Femur (tissue), 1 donor: ENCODE results near the gene COG3.
"Not testable (repeated sequence)": the region's sequence is repeated elsewhere in the genome, so short reads cannot be mapped to it uniquely, and the experiment has no call there.

Source experiments
- DNase-seq: peaks from one replicate; pipeline ENCODE4 v3.0.0-alpha.2; 2017

Gene COG3, protein sequence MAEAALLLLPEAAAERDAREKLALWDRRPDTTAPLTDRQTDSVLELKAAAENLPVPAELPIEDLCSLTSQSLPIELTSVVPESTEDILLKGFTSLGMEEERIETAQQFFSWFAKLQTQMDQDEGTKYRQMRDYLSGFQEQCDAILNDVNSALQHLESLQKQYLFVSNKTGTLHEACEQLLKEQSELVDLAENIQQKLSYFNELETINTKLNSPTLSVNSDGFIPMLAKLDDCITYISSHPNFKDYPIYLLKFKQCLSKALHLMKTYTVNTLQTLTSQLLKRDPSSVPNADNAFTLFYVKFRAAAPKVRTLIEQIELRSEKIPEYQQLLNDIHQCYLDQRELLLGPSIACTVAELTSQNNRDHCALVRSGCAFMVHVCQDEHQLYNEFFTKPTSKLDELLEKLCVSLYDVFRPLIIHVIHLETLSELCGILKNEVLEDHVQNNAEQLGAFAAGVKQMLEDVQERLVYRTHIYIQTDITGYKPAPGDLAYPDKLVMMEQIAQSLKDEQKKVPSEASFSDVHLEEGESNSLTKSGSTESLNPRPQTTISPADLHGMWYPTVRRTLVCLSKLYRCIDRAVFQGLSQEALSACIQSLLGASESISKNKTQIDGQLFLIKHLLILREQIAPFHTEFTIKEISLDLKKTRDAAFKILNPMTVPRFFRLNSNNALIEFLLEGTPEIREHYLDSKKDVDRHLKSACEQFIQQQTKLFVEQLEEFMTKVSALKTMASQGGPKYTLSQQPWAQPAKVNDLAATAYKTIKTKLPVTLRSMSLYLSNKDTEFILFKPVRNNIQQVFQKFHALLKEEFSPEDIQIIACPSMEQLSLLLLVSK

DNA sequence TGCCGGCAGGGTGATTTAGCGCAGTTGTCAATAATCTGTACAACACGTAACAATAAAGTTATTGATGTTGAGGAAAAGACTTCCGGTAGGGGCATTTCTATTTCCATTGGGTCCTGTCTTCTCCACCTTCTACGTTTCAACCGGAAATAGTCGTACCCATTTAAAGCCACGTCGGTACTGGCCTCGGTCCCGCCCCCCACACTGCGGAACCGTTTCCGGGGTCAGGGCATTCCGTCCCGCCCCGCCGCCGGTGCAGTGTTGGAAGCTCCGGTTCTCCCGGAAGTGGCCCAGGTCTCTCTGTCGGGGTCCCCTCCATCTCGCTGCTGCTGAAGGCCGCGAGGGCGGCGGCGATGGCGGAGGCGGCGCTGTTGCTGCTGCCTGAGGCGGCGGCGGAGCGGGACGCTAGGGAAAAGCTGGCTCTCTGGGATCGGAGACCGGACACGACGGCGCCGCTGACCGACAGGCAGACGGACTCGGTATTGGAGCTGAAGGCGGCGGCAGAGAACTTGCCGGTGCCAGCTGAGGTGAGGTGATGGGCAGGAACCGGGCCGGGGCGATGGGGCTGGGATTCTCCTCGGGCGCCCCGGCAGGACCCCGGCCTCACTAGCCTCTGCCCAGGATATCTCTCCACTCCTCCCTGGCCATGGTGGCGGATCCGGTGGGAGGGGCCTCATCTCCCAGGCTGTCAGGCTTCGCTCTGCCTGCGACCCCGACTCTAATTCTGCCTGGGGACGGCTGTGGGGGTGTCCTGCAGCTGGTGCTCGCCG is at the start of gene COG3:
COG3 (plus strand) TSS at position 253 of the 767 bp plus-strand sequence; CDS start at position 351, 98 bp downstream.
- peak; percentile 97 for DNase-seq

DNA sequence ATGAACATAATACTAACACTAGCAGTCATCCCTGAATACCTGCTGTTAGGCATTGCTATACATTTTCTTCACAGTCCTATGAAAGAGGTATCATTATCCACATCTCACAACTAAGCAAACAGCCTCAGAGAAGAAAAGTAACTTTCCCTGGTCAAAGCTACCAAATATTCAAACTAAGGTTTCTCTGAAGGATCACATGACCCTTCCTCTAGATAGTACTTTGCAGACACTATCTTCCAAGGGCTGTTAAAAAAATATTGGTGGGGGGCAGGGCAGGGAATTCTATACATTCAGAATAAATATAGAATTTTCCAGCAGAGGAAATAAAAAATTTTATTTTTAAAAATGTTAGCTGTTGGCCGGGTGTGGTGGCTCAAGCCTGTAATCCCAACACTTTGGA is 49.6 kb upstream of the COG3 start:
- no peak for DNase-seq

DNA sequence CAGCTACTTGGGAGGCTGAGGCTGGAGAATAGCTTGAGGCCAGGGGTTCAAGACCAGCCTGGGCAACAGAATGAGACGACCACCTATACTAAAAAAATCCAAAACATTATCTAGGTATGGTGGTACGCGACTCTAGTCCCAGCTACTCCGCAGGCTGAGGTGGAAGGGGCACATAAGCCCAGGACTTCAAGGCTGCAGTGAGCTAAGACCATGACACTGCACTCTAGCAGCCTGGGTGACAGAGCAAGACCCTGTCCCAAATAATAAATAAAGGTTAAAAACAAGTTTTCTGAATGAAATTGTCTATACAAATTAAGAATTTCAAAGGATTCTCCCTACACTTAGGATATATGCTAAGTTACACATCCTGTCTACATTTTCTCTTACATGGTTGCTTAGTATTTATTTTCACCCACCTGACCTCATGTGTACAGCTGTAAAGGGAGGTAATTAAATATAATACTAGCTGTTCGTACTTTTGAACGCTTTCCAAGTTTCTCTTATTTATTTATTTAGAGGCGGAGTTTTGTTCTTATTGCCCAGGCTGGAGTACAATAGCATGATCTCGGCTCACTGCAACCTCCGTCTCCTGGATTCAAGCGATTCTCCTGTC is 48.1 kb upstream of the COG3 start:
- DNase-seq = no peak

DNA sequence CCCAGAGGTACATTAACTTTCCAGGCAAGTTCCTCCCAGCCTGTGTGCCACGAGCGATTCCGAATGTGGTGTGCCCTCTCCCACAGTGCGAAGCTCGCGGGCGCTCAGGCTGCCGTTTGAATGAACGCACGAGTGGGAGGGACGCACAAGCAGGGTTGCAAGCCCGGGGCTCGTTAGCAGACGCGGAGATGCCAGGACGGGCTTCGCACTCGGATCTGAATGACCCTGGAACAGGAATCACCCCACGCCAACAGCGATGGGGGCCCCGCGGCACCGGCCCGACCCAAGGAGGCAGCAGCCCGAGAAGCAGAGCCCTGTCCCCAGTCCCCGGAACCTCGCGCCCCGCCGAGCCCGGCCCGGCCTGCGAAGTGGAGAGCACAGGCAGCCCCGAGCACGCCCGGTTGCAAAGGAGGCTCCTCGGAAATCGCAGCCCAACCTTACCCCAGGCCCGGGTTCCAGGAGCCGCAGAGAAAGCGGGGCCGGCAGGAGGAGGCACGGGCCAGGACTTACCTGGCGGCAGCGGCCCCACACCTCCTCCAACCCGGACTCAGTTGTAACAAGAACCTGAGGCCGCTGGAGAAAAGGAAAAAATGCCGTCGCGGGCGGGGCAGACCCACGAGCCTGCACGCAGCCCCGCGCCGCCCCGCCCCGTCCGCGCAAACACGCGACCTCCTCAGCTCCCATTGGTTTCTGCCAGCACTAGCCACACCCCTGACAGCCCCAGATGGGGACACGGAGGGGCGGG is 46.8 kb upstream of the COG3 start, which contains the start of gene SLC25A30:
SLC25A30 (minus strand) TSS at position 584 of the 745 bp plus-strand sequence. CDS start 6,948 bp downstream, outside the sequence.
- DNase-seq = peak; percentile 95

DNA sequence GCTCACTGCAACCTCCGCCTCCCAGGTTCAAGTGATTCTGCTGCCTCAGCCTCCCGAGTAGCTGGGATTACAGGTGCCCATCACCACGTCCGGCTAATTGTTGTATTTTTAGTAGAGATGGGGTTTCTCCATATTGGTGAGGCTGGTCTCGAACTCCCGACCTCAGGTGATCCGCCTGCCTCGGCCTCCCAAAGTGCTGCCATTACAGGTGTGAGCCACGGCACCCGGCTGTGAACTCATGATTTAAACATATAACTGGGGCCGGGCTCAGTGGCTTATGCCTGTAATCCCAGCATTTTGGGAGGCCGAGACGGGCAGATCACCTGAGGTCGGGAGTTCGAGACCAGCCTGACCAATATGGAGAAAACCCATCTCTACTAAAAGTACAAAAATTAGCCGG is 45.4 kb upstream of the COG3 start:
- DNase-seq = not testable (repeated sequence)

DNA sequence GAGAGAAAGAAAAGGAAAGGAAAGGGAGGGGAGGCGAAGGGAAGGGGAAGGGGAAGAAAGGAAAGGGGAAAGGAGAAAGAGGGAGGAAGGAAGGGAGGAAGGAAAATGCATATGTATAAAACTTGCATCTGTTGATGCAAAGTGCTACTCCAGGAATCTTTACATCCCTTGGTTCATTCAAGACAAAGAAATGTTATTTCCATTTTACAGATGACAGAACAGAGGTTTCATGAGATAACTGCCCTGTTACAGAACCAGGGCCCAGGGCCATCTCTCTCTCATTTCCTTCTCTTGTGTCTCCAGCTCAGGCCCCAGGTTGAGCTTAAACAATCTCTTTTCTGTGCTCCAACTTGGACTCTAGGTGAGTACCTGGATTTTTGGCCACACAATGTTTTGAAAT is 44.8 kb upstream of the COG3 start:
- DNase-seq = no peak

DNA sequence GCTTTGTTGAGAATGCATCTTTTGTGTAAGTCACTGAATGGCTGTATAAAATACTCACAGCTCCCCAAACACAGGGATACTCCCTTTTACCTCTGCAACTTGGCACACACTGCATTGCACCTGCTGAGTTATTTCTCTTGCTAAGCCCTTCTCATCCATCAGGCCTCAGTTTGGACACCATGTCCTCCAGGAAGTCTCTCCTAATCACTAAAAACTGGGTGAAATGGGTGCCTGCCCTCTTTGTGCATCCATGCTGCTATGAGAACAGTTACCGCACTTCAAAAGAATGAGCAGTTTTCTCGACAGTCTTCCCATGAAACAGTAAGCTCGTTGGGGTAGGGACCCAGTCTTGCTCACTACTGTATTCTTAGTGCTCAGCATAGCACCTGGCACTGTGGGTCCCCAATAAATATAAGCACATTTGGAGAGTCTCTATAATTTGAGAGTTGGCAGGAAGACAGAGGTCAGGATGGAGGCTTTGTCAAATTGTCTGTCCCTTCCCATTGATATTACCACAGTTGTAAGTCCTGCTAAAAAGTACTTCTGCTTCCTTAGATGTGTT is 41.9 kb upstream of the COG3 start:
- DNase-seq = no peak

DNA sequence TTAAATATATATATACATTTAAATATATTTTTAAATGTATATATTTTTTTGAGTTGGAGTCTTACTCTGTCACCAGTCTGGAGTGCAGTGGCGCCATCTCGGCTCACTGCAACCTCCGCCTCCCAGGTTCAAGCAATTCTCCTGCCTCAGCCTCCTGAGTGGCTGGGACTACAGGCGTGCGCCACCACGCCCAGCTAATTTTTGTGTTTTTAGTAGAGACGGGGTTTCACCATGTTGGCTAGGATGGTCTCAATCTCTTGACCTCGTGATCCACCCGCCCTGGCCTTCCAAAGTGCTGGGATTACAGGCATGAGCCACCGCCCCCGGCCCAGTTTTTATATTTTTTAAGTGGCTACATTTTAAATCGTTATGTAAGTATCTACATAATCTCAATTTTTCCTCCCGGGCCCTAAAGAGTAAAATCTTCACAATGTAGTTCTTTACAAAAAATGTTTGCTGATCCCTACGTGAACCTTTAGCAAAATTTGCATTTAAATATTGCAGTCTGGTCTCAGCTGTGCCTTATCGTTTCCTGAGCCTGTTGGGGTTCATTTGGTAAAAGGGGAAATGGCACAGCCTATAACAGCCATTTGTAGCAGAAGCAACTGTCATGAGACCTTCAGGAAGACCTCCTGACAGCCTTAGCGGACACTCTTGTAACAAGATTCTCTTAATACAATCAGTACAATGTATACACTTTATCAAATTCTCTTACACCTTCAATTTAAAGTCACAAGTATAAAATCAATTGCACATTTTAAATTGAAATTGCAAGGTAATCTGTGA is 38.5 kb upstream of the COG3 start:
- DNase-seq = not testable (repeated sequence)

DNA sequence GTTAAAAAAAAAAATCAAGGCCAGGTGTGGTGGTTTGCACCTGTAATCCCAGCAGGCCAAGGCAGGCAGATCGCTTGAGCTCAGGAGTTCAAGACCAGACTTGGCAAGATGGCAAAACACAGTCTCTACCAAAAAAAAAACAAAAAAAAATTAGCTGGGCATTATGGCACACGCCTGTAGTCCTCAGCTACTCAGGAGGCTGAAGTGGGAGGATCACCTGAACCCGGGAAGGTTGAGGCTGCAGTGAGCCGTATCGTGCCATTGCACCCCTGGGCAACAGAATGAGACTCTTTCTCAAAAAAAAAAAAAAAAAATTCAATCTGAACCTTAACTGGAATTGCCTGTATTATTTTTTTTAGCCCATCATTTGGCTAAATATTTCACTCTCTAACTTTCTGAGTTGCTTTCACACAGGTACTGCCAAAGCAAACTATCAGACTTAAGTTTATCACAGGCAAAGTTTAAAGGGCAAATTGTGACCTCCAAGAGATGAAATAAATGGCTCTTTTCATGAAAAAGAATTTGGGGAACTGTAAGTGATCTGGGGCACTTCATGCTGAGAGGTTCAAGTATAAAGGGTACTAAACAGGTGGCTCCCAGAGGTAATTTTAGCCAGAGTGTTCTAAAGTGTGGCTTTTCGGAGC is 31.9 kb upstream of the COG3 start:
- DNase-seq = no peak

DNA sequence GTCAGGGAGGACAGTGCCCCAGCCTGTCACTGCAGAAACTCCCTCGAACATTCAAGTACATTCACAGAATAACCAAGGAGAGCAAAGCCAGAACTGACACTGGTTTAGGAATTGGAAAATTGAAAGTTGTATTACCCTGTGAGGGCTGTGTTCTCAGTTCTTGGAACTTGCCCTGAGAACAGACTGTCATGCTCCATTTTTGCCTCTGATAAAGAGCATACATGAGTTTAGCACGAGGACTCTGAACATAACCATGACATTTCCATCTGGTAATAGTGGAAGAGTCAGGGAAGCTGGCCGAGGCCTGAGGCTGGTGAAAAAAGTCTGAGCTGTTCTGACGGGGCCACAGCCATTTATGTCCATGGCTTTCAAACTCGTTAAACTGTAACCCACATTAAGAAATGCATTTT is 31.4 kb upstream of the COG3 start:
- no peak for DNase-seq

DNA sequence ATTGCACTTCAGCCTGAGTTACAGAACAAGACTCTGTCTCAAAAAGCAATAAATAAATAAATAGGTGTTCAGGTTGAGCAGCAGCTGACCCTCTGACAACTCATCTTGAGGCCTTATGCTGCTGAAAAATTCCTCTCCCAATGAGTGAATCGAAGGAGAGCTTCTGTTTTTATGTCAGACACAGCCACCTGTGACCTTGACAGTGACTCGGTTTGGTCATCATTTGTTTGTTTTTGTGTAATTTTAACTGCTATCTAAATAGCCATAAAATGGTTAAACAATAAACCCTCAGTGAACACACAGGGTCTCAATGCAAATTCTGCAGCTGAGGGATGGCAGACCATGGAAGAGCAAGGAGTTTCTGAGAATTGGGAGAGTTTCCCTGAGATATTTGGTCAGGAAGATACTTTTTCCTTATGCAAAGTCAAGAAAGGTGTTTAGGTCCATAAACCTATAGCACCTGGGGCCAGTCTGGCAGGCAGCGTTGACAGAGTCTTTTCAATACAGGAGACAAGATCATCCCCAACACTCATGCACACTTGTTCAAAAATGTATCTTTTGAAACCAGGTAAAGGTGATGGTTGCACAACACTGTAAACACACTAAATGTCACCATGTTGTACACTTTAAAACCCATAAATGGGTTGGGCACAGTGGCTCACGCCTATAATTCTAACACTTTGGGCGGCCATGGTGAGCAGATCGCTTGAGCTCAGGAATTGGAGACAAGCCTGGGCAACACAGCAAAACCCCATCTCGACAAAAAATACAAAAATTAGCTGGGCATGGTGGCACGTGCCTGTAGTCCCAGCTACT is 30.0 kb upstream of the COG3 start:
- DNase-seq = no peak

DNA sequence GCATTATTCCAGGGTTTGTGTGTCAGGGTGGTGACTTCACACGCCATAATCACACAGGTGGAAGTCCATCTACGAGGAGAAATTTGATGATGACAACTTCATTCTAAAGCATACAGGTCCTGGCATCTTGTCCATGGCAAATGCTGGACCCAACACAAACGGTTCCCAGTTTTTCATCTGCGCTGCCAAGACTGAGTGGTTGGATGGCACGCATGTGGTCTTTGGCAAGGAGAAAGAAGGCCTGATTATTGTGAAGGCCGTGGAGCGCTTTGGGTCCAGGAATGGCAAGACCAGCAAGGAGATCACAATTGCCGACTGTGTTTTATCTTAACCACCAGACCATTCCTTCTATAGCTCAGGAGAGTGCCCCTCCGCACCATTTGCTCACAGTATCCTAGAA is 28.4 kb upstream of the COG3 start:
- DNase-seq = no peak

DNA sequence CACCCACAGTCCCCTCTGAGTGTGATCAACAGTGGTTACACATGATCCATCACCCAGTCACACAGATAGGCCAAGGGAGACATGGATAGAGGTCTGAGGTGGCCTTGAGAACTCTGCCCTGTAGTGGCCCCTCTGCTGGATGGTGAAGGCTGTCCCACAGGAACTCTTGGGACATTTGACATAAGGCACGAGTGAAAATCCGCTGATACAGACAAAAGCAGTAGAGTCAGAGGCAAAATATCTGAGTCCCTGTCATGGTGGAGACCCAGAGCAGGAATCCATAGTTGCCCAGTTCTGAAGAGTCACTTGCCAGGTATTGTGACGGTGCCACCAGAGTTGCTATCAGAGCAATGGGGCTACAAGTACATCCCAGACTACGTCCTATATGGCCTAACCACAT is 27.8 kb upstream of the COG3 start:
- DNase-seq = no peak

DNA sequence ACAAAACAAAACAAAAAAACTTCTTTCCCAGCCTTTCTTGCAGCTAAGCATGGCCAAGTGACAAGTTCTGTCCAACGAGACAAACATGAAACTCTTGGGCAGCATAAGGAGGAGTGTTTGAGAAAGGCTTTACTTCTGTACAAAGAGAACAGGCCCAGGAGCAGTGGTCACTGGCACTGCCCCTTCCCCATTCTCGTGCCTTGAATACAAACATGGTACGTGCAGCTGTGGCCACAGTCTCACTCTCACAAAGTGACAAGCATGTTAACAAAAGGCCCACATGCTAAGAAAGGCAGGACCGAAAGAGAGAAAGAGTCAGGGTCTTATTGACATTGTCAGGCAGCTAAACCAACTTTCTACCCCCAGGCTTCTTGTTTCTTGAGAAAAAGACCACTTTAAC is 26.8 kb upstream of the COG3 start:
- no peak for DNase-seq

DNA sequence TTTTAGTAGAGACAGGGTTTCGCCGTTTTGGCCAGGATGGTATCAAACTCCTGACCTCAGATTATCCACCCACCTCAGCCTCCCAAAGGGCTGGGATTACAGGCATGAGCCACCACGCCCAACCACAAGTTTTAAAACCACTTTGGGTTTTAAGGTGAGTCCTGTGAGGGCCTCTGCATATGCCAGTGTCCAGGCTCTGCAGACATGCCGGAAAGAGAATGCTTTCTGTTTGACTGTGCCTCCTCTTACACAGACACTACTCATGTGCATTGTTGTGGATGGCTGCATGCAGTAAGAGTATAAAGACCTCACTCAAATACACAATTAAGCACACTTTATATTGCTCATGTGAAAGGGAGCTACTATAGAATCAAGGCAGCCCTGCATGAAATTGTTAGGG is 25.7 kb upstream of the COG3 start:
- DNase-seq = no peak

DNA sequence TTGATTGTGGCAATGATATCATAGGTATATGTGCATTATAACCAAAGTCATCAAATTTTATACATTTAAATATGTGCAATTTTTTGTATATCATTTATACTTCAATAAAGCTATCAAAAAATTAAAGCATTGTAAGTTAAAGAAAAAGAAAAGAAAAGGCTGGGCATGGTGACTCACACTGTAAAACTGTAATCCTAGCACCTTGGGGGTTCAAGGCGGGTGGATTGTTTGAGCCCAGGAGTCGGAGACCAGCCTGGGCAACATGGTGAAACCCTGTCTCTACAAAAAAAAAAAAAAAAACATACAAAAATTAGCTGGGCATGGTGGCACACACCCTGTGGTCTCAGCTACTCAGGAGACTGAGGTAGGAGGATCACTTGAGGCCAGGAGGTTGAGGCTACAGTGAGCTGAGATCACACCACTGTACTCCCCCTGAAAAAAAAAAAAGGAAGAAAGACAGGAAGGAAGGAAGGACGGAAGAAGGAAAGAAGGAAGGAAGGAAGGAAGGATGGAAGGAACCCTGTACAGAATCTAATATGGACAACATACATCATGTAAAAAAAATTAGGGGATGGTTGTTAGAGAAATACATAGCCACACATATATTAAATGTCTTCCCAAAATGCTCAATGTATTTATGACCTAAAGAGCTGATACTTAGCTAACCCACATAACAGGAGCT is 24.8 kb upstream of the COG3 start:
- no peak for DNase-seq

DNA sequence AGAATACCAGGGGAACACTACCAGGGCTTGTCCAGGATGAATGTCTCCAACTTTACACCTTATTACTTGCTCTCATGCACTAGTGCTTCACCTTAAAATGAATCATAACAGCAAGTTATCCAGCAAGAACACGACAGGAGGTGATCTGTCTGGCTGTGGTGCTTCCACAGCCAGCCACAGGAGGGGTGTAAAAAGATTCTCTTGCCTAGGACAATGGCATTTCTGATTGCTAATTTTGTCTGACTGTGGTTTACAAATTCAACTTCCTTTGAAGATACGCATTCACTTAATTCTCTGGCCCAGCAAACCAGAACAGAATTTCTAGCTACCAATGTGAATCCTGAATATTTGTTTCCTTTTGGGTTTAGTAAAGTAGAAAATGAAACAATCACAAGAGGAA is 23.1 kb upstream of the COG3 start:
- no peak for DNase-seq

DNA sequence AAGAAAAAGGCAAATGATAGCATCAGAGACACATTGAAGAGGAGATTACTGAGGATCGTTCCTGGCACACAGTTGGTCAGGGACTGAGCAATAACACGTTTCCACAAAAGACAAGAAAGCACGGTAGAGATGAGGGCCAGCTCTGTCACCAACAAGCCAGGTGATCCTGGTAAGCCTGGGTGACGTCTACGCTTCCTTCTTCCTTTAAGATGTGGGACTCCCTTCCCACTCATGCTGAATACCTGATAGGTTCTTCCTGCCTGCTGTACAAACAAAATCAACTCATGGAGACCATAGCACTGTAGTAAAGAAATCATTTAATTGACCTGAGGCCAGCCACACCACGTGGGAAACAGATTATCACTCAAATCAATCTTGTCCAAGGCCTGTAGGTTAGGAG is 19.7 kb upstream of the COG3 start:
- no peak for DNase-seq

DNA sequence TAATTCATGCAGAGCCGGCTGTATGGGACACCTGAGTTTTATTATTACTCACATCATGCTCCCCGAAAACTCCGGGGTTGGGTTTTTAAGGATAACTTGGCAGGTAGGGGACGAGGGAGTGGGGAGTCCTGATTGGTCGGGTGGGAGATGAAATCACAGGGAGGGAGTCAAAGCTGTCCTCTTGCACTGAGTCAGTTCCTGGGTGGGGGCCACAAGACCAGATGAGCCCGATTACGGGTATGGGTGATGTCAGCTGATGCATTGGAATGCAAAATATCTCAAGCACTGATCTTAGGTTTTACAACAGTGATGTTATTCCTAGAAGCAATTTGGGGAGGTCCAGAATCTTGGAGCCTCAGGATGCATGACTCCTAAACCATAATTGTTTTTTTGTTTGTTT is 18.6 kb upstream of the COG3 start:
- no peak for DNase-seq
